TTC549 (cell line): Measurements from ENCODE around the gene ANKRD22.

Source experiments
- FAIRE-seq: peaks from 2 replicates; lab custom pipeline; 2012; peaks lifted over from hg19 to GRCh38; lab: Jason Lieb, UNC

ANKRD22 gene

DNA sequence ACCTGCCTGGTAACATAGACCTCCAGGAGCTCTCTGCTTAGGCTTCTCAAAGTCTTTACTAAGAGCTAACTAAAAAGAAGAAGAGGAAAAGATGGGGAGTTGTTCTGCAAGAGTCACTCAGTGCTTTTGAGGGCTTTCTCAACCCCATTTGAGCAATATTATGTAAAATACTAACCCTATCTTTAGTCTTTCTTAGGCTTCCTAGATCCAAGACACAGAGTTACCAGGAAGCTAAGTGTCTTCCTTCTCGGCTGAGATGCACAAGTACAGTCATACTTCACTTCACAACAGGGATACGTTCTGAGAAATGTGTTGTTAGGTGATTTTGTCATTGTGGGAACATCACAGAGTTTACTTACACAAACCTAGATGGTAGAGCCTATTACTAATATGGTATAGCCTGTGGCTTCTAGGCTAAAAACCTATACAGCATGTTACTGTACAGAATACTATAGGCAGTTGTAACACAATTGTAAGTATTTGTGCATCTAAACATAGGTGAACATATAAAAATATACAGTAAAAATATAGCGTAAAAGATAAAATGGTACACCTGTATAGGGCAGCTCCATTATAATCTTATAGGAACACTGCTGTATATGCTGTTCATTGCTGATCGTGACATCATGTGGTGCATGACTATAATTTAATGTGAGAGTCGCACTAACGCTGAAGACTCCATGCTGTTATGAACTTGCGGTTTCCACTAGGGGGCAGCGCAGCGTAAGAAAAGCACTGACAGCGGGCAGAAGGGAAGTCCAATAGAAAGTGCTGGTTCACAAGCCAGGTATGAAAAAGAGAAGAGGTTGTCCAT is 16.3 kb downstream of the ANKRD22 start:
- peak; percentile 41 for FAIRE-seq

DNA sequence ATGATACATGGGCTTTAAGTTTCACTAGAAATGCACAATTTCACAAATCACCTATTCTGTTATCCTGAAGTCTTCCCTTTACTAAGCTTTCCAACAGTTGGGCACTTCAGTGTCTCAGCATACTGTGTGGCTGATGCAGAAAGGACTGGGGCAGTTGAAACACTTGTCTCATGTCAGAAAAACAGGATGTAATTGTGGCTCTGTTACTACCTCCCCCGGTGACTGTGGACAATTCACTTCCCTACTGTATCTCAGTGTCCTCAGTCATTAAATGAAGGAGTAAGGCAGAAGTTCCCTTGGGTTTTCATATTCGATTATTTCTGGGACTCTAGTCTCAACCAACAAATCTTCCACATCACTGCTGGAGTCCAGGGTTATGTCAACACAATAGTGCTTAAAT is 17.9 kb downstream of the ANKRD22 start:
- no peak for FAIRE-seq

DNA sequence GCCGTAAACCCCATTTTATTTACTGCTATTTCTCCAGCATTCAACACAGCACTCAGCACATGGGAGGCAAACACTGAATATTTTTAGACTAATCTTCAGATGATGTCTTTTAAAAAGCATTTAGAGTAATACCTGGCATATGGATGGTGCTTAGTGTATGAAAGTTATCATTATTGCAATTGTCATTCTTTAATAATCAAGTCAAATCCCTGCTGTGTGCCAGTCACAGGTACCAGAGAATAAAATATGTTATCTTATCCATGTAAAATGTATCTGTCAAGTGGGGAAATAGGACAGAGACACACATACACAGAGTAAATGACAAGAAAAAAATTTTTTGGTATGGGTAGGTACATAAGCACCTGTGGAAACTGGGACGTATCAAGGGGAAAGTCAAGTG is 18.5 kb downstream of the ANKRD22 start:
- no peak for FAIRE-seq

DNA sequence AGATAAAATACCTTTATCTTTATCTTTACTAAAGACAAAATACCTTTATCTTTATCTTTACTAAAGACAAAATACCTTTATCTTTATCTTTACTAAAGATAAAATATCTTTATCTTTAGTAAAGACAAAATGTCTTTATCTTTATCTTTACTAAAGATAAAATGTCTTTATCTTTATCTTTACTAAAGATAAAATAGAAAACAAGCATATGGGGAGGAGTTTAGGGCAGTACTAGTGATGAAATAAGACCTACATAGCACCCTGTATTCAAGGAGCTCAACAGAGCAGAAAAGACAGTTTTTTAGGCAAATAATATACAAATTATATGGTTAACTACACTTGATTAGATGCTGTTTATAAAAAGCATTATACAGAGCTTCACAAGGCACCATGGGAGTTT is 19.3 kb downstream of the ANKRD22 start:
- no peak for FAIRE-seq

- no peak for FAIRE-seq
Measured at GRCh38 chr10:88831709-88832108, 19.9 kb downstream of the ANKRD22 start.

DNA sequence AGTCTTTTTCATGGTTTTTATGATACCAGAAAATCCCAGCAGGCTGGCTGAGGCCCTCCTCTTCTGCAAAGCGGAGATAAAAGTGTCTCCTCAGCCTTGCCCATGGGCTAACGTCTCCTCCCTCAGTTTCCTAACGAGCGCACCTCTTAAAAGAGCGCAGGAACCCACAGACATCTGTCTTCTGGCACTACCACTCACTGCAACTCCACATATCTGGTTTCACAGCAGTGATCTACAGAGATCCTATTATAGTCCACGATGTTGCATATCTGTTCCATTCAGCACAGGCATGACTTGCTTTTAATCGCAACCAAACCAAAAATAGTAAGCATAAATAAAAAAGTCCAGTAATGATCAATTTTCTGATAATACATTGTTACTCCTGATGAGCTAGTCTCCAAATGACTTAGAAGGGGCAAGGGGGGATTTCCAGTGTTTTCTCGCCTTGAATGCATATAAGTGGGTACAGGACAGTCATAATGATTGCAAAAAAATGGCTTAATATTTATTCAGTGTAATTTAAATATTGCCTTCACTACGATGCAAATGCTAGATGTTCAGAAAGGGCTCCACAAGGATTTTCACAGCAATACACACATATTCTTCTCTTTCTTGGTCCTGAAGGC is 20.9 kb downstream of the ANKRD22 start:
- FAIRE-seq = no peak

GRCh38 chr10:88828310-88828709 is 23.3 kb downstream of the ANKRD22 start:
- FAIRE-seq = no peak

- no peak for FAIRE-seq
Measured at GRCh38 chr10:88827671-88828070, 24.0 kb downstream of the ANKRD22 start.

GRCh38 chr10:88826388-88826787 is 25.3 kb downstream of the ANKRD22 start:
- FAIRE-seq = no peak

- no peak for FAIRE-seq
Measured at GRCh38 chr10:88820748-88821401, 30.8 kb downstream of the ANKRD22 start.

DNA sequence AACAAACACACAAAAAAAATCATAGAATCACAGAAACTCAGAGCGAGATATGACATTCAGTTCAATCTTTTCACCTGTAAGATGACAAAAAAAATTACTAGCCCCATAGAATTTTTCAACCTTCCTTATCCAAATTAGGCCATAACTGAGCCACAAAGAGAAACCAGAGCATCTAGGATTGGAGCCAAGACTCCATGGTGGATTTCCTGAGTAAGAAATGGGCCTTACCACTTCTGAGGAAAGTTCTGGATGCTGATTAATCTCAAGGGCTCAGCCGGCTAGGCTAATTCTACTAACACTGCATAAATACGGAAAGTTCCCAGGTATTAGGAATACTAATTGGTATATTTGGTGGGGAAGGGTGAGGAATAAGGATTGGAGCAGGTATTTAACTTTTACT is 32.4 kb downstream of the ANKRD22 start:
- FAIRE-seq = no peak

- no peak for FAIRE-seq
Measured at GRCh38 chr10:88813200-88813599, 38.4 kb downstream of the ANKRD22 start.

DNA sequence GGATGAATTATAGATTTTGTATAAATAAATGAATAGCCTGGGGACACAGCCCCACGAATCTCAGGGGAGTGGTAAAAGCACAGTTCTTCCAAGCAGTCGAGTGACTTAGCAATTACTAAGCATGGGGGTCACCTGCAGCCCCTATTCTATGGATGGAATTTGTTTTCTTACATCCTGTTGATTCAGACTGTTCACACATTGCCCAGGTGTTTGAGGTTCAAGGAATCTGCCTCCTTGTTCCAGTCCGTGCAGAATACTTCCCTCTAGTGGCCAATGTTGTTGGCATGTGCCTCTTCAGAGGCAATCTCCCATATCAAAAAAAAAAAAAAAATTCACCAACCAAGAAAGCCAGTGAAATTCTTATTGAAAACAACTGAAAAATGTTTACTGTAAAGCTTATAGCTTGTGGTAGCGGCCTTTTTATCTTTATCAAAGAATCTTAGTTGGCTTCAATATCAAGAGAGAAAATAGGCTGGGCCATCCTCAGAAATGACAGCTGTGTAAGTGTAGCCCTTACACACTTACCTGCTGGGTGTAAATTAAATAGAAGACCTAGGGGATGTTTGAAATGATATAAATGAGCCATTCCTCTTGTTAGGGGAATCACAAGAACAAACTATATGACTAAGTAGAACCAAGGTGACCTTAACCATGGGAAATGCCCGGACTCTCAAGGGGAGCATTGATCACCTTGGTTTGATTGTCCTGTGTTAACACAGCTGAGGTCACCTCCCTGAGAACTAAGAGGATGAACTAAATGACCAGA is 41.3 kb downstream of the ANKRD22 start:
- FAIRE-seq = no peak

GRCh38 chr10:88809621-88810020 is 42.0 kb downstream of the ANKRD22 start:
- FAIRE-seq = no peak

GRCh38 chr10:88805924-88806323 is 45.7 kb downstream of the ANKRD22 start:
- no peak for FAIRE-seq

GRCh38 chr10:88805361-88805760 is 46.3 kb downstream of the ANKRD22 start:
- FAIRE-seq = no peak

GRCh38 chr10:88804083-88804812 is 47.4 kb downstream of the ANKRD22 start:
- no peak for FAIRE-seq

- no peak for FAIRE-seq
Measured at GRCh38 chr10:88803641-88804040, 48.0 kb downstream of the ANKRD22 start.

DNA sequence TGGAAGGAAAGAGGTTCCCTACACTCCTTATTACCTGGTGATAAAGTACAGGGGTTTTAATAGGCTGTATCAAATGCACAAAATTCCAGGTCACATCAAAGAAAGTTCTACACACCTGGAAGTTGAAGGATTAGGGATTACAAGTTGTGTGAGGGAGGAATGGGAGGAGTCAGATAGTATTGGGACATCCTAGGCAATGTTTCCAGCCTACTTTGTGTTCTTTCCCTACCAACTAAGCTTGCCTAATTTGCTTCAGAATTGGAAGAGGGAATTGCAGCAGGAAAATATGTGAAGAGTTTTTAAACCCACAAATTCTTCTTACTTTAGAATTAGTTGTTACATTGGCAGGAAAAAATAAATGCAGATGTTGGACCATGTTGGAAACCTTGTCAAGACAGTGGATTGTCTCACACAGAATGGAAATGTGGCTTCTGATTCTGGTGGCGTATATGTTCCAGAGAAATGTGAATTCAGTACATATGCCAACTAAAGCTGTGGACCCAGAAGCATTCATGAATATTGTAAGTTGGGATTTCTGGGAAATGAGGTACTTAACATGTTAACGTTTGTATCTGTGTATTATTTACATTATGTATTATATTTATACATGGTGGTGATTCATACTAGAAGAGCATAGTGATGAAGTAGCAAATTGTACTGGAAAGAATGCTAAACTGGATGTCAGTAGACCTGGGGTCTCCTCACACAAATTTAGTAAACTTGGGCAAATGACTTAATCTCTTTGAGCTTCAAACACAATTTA is 48.9 kb downstream of the ANKRD22 start, which contains the start of gene LIPM:
Gene LIPM, plus strand, starts transcription at position 208 of the 763 bp plus-strand sequence. Its CDS starts 167 bp downstream, at position 375.
- no peak for FAIRE-seq

- no peak for FAIRE-seq
Measured at GRCh38 chr10:88800152-88801125, 51.2 kb downstream of the ANKRD22 start.
